ENCODE results near the gene CDCP2. TPM values are rescaled to one million over a fixed set of nuclear protein-coding genes. Genes with fewer than 3 reads are reported as not detected.

CDCP2 gene
- total RNA-seq (ENCODE audit: low replicate concordance), result not detected in 2 replicates
- long read RNA-seq, result 0 reads

GRCh38 chr1:54152696-54153095 is at the start of gene CDCP2:
Gene CDCP2 (minus strand): TSS chr1:54153000. CDS start chr1:54152922, 78 bp downstream.
- no peak for TF ChIP-seq CTCF (conservative IDR thresholded peaks at IDR 0.05)
- no peak for DNase-seq (ENCODE audit: extremely low spot score, unreplicated experiment)
- H3K27ac Mint-ChIP-seq, result no peak within 1 kb of the TSS
- no peaks in the 10 kb centered on the region for H3K36me3 Mint-ChIP-seq
- no peak within 1 kb of the TSS for H3K4me3 Mint-ChIP-seq
- peaks cover 12% of the 10 kb centered on the region for H3K4me1 Mint-ChIP-seq (ENCODE audit: unreplicated experiment)
- H3K27me3 Mint-ChIP-seq, result no peaks in the 10 kb centered on the region
- no peaks in the 10 kb centered on the region for H3K9me3 Mint-ChIP-seq

- H3K36me3 Mint-ChIP-seq, result peaks cover 4% of the 10 kb centered on the region
- no peak for TF ChIP-seq CTCF (conservative IDR thresholded peaks at IDR 0.05)
- no peaks in the 10 kb centered on the region for H3K9me3 Mint-ChIP-seq
- peak overlapping the region; percentile 87 for H3K27ac Mint-ChIP-seq
- no peak for DNase-seq (ENCODE audit: extremely low spot score, unreplicated experiment)
- peak overlapping the region; percentile 97 for H3K4me3 Mint-ChIP-seq
- no peaks in the 10 kb centered on the region for H3K27me3 Mint-ChIP-seq
- peaks cover 24% of the 10 kb centered on the region for H3K4me1 Mint-ChIP-seq (ENCODE audit: unreplicated experiment)
Measured at GRCh38 chr1:54200519-54200997, 47.8 kb upstream of the CDCP2 start.

- Mint-ChIP-seq H3K36me3 (no peaks in the 10 kb centered on the region), H3K4me3 (peak within 1 kb of the TSS; percentile 97), H3K4me1 (ENCODE audit: unreplicated experiment) (peaks cover 24% of the 10 kb centered on the region), H3K27ac (peak within 1 kb of the TSS; percentile 87), H3K9me3 (no peaks in the 10 kb centered on the region), H3K27me3 (no peaks in the 10 kb centered on the region)
- peak; percentile 90 for DNase-seq (ENCODE audit: extremely low spot score, unreplicated experiment)
- TF ChIP-seq CTCF (conservative IDR thresholded peaks at IDR 0.05), result no peak
Measured at GRCh38 chr1:54199765-54200518, 47.1 kb upstream of the CDCP2 start, which contains the start of the genes CYB5RL and MRPL37. Gene CYB5RL (minus strand): TSS chr1:54200030. CDS start chr1:54195616, 4,414 bp downstream. Gene MRPL37 (plus strand): TSS chr1:54200167. CDS start chr1:54200244, 77 bp downstream.

GRCh38 chr1:54199151-54199764 is 46.5 kb upstream of the CDCP2 start:
- Mint-ChIP-seq H3K36me3 (no peaks in the 10 kb centered on the region), H3K27ac (peak overlapping the region; percentile 87), H3K9me3 (no peaks in the 10 kb centered on the region), H3K4me1 (ENCODE audit: unreplicated experiment) (peaks cover 24% of the 10 kb centered on the region), H3K27me3 (no peaks in the 10 kb centered on the region), H3K4me3 (peak overlapping the region; percentile 97)
- TF ChIP-seq CTCF (conservative IDR thresholded peaks at IDR 0.05), result no peak
- DNase-seq (ENCODE audit: extremely low spot score, unreplicated experiment), result no peak

- Mint-ChIP-seq H3K4me1 (ENCODE audit: unreplicated experiment) (no peaks in the 10 kb centered on the region), H3K4me3 (no peak overlapping the region), H3K9me3 (no peaks in the 10 kb centered on the region), H3K27me3 (no peaks in the 10 kb centered on the region), H3K27ac (no peak overlapping the region), H3K36me3 (no peaks in the 10 kb centered on the region)
- no peak for TF ChIP-seq CTCF (conservative IDR thresholded peaks at IDR 0.05)
- DNase-seq (ENCODE audit: extremely low spot score, unreplicated experiment), result no peak
Measured at GRCh38 chr1:54193453-54193852, 40.7 kb upstream of the CDCP2 start.

Data from type B pancreatic cell (in vitro differentiated cells).